Stimulated activated CD4-positive, alpha-beta T cell treated with anti-CD3 and anti-CD28 coated beads, Interleukin-12 subunit alpha, Interleukin-12 subunit beta, amount 100 ng/mL, for 24 hours (primary cell): ENCODE measurements around the gene CAMTA1.

Experiments
- DNase-seq, 2 experiments: peaks; one replicate each; pipeline ENCODE4 v3.0.0-alpha.2; 2020; ENCODE audit warnings: low read depth in 2 of 2

Gene CAMTA1

DNA sequence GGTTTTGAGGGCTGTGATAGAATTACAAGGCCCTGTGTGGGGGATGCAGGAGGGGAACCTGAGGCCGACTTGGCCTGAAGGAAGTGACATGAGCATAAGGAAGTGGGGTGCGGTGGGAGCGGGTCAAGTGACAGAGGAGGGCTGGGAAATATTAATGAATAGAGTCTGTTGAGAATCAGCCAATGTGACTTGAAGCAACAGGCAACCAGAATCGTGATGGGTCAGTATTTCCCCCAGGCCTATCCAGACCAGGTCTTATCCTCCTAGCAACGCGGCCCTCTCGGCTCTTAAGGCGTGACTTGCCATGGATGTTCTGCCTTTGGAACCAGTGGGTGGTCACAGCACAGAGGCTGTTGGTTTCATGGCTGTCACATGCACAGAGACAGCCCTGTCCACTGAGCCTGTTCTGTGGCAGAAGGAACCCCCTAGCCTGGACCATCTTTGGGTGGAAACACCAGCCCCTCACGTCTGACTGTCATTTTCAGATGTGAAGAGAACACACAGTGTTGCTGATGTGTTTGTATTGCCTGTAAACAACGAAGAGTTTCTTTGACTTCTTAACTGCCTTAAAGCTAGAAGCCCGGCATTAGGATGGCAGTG lies 468.8 kb downstream of the CAMTA1 start:
- no peak for DNase-seq

DNA sequence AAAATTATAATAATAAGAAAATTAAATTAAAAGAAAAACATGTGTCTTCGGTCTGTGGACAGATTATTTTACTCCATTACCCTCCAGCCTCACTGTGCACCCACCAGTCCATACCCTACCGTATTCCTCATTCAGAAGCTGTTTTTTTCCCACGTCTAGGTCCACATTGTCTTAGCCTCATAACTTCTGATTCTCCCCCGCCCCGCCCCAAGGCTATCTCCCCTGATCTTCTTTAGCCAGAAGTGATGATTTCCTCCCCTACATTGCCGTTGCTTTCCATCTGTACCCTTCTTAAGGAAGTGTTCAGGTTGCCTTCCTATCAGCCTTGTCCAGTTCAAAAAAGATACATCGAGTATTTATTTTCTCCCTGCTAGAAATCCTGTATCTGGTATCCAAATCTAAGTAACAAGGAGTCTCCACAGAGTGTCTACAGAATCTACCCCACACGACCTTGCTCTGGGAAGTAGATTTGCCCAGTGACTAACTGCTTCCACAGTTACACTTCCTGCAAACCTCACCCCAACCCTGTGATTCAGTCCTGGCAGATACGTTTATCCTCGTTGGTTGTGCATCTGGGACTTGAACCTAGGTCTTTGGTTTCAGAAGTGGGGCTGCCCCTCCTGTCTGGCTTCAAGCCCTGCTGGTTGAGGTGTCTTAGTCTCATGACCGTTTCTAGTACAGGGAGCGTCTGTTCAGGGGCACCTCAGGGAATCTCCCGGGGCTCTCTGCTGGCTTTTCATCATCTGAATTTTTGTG lies 470.2 kb downstream of the CAMTA1 start:
- no peak for DNase-seq

DNA sequence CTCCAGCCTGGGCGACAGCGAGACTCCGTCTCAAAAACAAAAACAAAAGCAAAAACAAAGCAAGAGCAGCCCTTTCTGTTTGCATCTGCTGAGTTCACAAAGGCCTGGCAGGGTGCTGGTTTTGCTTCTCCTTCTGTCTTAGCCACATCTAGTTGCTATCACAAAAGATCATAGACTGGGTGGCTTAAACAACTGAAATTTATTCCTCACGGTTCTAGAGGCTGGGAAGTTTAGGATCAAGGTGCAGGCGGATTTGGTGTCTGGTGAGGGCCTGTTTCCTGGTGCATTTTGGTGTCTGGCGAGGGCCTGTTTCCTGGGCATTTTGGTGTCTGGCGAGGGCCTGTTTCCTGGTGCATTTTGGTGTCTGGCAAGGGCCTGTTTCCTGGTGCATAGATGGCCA lies 471.3 kb downstream of the CAMTA1 start:
- no peak for DNase-seq

DNA sequence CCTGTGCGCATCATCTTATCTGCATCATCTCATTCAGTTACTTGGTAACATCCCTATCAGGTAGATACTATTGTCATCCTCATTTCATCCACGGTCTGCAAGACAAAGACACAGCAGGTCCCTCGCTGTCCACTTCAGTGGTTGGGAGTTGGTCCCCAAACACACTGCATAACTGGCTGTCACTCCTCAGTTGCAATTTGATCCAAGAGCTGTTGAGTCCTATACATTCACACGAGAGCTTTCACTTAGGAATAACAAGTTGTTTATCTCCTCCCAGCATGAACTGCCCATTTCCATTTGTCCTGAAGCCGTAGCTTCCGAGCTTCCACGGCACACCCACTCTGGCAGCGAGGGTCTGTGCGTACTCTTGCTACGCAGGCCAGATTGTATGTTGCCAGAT lies 472.0 kb downstream of the CAMTA1 start:
- DNase-seq: no peak

DNA sequence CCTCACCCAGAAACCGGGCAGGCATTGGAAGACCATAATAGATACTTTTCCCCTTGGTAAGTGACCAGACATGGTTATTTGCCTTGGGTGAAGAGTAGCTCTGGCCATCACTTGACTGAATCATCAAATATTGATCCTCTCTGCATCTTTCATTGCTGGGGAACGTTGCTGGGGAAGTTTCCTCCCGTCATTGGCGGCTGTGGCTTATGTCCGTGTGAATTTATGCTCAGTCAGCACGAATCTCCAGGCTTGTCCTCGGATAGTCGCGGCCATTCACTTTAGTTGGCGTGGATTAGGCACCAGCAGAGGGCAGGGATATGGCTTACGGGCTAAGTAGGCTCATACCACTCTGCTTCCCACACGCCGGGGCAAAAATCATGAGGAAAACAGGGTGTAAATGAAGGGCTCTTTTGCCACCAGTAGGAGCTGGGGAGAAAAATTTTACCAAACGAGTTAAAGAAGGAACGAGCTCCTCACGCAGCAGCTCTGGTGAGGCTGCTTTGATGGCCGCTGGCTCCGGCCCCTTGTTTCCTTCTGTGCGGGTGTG lies 473.4 kb downstream of the CAMTA1 start:
- DNase-seq: no peak

DNA sequence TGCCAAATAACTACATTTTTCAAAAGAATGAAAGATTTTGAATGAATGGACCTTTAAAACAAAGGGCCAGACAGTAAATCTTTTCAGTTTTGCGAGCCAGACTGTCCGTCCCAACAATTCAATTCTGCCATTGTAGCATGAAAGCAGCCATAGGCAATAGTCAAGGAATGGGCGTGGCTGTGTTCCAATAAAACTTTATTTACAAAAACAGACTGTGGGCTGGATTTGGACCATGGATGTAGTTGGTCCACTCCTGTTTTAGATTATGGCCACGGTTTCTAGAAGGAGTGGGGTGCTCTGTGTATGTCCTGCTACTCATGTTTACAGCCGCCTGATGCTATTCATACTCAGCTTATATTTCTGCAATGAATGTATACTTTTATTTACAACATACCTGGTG lies 474.7 kb downstream of the CAMTA1 start:
- DNase-seq: no peak

DNA sequence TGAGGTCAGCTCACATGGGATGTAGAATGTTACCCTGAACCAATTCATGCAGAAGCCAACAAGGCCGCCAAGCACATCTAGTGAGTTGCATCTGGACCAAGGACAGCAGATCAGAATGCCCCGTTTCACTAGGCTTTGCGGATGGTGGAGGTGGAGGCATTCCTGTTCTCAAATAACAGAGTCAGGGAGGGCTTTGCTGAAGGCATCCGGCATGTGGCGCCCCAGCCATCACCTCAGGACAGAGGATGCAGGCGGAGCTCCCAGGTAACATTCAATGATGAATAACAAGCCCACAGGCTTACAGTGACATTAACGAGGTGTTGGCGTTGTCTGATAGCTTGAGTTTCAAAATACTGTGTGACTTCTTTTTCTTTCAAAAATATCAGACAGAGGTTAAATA lies 476.2 kb downstream of the CAMTA1 start:
- no peak for DNase-seq

DNA sequence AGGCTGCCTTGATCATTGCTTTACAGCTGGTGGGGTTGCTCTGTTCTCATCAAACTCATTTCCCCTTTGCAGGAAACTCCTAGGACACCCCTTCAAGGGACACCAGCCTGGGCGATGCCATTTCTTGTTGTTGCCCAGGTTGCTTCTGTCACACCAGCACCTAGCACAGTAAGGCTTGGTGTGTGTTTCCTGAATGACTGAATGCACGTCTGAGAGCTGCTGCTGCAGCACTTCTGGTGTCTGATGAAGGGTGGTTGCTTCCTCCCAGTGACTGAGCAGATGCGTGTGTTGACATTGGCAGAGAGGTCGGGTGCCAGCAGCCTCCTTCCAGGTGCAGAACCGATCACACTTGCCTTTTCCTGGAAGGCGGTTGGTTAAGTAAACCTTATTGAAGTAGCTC lies 477.4 kb downstream of the CAMTA1 start:
- no peak for DNase-seq

DNA sequence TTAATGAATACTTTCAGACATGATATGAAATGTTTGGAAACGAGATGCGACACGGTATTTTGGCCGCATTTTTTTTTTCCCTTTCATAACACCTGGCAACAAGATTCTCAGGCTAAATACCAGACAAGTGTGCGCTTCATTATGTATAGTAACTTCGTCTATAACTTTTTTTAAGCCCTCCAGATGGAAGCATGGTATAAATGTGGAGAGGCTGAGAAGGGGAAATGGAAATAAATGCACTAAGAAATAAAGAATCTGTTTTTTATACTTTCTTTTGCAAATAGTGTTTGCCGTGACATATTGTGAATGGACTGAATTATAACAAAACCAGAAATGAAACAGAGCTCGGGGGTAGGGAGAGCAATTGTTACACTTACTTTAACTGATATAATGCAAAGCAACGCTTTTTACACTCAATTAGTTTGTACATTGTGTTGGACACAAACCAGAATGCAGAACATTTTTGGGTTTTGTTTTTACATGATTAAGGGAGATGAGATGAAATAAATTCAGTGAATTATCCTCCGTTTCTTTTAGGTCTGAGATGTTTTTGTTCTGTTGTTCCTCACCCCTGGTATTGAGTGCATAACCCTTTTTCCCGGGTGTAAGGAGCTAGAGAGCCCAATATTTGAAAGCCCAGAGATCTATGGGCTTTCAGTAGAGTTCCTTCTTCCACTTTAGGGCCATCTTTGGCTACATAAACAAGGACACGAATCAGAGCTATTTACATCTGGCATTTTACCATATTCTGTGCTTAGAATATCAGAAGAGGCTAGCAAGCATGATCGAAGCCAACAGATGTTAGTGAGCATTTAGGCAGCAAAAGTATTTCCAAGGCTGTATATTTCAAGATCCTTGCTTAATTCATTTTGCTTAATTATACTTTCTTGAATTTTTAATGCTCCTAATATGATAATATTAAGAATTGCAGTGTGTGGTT lies 478.0 kb downstream of the CAMTA1 start:
- no peak for DNase-seq

DNA sequence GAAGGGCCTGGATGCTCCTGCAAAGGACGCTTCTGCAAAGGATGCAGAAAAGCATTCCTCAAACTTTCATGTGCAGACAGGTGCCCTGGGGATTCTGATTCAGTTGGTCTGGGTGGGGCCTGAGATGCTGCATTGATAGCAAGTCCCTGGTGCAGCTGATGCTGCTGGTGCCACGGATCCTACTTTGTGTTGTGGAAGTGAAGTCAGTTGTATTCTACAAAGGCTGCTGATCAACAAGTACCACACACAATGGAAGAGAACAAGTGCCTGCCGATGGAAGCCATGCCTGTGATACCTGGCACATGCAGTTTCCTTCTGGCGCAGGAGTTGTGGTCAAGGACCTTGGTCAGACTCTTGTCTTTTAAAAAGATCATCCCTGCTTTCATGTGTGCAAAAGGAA lies 478.8 kb downstream of the CAMTA1 start:
- no peak for DNase-seq

DNA sequence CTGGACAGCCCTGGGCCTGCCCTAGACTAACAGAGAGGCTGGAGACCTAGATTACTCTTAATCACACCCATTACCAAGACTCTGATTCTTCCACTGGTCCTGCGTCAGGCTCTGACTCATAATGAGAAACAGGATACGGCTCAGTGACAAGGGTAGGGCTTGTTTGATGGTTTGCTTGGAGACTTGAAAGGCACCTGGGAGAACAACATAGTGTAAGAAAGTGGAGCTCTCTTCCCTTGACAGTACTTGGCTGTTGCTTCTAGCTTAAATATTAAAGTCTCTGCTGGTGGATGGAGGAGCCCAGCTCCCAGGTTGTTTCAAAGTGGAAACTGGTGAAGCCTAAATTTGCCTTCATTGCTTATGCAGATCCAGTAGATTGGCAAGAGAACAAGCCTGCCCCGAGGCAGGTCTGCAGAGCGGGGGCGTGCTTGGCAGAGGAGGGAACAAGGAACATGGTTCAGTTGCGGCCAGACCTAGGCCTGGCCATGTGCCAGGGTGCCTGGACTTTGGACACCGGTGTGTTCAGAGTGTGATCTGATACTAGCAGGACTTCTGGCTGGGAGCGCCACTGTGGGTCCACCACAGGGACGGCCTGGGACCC lies 480.6 kb downstream of the CAMTA1 start:
- no peak for DNase-seq

DNA sequence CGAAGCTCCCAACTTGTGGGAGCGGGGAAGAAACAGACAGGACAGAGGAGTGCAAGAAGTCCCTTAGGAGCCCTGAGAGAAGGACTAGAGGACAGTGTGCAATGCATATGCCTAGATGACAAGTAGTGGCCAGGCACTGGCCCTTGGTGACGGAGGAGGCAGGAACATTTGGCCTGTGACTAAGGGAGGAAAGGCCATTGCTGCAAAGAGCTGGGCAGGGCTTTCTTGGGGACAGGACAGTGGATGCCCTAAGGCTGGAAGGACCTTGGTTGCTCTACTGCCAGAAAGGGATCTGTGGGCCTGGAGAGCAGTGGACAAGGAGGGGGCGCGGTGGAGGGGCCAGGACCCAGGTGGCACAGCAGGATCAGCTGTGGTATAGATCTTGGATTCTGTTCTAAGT lies 481.3 kb downstream of the CAMTA1 start:
- no peak for DNase-seq

DNA sequence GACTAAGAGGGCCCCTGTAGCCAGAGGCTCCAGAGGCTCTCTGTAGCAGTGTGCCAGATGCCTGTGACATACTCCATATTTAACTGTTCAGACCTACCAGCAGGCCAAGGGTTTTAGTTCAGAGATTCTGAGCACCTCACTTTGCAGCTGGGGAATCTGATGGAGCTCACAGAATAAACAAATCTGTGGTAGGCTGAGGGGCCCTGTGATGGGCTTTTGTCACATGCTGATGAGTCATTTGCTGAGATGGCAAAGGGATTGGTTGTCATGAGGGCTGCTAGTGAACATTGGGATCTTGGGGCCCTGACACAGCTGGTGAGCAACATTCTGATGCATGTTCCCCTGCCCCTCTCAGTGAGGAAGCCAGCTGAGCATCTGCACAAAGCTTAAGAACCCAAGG lies 482.2 kb downstream of the CAMTA1 start:
- no peak for DNase-seq

DNA sequence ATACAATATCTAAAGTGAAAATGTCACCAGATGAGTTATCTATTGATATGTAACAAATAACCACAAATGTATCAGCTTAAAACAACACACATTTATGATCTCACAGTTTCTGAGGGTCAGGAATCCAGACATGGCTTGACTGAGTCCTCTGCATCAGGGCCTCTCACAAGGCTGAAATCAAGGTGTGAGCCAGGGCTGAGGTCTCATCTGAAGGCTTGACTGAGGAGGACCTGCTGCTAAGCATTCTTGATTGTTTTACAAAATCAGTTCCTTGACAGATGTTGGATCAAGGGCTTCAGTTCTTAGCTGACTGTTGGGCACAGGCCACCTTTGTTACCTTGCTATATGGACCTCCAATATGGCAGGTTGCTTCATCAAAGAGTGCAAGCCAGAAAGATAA lies 483.7 kb downstream of the CAMTA1 start:
- no peak for DNase-seq

DNA sequence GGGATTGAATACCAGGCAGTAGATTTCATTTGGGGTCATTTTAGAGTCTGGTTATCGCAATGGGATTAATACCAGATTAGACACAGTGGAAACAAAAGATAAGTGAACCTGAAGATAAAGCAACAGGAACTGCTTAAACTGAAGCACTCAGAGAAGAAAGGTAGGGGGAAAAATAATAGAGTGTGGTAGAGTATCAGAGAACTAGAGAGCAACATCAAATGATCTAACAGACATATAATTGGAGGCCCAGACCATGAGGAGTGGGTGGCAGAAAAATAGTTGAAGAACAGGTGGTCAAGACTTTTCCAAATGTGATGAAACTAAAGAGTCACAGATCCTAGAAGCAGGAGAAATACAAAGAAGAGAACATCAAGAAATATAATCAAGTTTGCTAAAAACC lies 484.3 kb downstream of the CAMTA1 start:
- no peak for DNase-seq

DNA sequence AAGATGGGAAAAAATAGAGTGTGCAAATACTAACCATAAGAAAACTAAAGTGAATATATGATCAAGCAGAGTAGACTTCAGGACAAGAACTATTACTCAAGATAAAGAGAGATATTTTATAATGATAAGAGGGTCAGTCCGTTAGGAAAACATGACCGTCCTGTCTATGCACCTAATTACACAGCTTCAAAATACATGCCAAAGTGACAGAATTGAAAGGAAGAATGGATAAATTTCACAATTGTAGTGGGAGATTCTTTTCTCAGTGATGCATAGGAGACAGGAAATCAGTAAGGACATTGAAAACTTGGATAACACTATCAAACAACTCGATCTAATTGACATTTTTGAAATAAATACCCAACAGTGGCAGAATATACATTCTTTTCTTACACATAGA lies 489.0 kb downstream of the CAMTA1 start:
- DNase-seq: no peak

DNA sequence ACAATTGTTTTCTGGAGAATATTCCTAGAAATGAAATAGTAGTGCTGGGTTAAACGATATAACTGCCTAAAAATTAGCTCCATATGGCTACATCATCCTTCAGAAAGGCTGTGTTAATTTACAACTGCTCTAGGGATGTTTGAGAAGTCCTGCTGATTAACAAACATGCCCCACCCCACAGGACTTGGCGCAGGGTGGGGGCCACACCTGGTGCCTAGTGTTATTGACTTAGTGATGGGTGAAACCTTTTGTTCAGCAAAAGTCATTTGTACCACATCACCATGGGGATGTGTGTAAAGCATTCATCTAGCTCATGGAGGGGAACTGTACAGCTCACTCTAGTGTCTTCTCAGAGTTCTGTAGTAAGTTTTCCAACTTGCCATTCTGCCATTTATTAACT lies 492.8 kb downstream of the CAMTA1 start:
- DNase-seq: no peak

DNA sequence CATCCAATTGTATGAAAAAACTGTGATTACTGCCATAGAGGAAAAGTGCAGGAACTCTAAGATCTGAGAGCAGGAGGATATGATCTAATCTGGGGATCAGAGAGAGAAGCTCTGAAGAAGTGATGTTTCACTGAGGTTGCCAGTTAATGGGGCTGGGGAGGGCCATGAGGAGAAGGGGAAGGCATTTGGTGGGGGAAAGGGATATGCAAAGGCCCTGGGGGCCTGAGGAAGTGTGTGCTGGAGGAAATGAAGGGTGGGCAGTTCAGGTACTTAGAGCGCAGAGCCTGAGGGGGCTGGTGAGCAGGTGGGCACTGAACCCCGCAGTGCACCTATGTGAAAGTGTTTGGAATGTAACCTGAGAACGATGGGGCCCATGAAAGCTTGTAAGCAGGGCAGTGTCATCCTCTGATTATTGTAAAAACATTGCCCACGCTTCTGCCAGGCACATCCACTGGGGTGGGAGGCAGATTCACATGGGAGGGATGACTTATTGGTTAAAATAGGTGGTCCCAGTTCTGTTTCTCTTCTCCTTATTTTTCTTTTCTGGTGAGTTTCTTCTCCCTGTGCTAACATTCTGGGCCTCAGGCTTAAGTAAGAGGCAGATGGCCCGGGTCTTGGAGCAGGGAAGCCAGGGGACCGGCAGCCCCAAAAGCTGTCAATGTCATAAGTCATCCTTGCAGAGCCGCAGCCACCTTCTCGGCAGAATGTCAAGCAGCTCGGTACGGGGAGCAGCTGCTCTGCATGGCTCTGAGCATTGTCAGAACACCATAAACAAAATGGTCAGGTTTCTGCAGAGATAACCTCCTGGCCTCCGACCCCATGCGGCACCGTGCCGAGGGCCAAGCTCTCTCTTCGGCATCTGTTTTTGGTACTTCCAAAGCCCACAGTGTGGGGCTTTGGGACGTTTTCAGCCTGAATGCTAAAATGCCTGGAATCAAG lies 493.8 kb downstream of the CAMTA1 start:
- no peak for DNase-seq

DNA sequence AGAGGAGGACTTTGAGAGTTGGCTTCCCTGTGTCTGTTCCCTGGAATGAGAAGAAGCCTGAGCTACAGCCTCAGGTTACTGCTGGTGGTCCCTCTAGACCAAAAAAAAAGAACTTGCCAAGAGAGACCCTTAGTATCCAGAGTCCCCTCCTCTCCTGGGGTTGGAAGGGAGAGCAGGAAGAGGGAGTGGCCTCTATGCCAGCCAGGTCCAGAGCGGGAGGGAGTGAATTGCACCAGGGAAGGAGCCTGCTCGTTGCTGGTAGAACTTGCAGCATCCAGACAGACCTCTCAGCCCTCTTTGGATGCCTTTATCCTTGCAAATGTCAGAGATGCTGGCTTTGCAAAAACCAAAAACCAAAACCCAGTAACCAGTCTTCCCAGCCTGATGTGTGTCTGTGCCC lies 494.5 kb downstream of the CAMTA1 start:
- DNase-seq: no peak

DNA sequence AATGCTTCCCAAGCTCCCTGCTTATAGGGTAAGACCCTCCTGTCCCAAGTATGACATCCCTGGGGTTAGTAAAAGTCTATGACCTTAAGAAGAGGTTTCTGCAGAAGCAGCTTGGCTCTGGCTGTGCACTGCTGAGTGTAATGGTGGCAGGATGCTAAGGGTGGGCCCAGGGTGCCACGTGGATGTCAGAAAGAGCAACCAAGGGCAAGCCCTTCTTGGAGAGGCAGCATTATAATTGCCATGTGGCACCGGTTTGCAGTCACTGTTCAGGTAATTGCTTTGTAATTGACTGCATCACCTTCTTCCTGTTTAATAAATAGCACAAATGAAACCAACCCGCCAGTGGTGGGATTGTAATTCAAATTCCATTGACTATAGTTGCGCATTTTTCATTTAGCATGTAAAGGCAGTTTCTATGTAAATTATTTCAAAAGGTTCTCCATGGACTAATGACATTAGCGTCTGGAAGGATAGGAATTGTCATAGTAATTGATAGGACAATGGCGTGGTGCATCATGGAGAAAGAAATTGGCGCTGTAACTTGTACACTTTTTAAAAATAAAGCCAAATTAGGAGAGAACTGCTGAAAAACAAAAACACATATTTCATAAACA lies 495.2 kb downstream of the CAMTA1 start:
- DNase-seq: no peak
